22Rv1 (cell line): Measurements from ENCODE around the gene VCAN.

Source experiments
- H3K27ac ChIP-seq: fragments of 450-650 bp; 2 replicates; pipeline ENCODE4 v1.5.1; 2017
- CTCF ChIP-seq: fragments of 450-650 bp; IDR thresholded peaks from 2 replicates; pipeline ENCODE4 v1.5.1; 2017; ENCODE audit warnings: mild to moderate bottlenecking
- ZFX ChIP-seq: fragments of 450-650 bp; IDR thresholded peaks from 2 replicates; pipeline ENCODE4 v1.6.1; 2017; ENCODE audit warnings: antibody characterized with exemption, borderline replicate concordance

The VCAN gene

GRCh38 chr5:83570916-83571315 is 99.4 kb downstream of the VCAN start:
- no peak for TF ChIP-seq CTCF
- TF ChIP-seq ZFX: no peak

GRCh38 chr5:83572271-83572670 is 100.7 kb downstream of the VCAN start:
- TF ChIP-seq CTCF: no peak
- no peak overlapping the region for H3K27ac ChIP-seq

More at GRCh38 chr5:83570916-83571315, 99.4 kb downstream of the VCAN start:
- H3K27ac ChIP-seq: no peak overlapping the region

GRCh38 chr5:83576341-83576740 is 104.8 kb downstream of the VCAN start:
- peak overlapping the region; percentile 81 for H3K27ac ChIP-seq
- TF ChIP-seq CTCF: no peak
- TF ChIP-seq ZFX: no peak

- peak overlapping the region; percentile 81 for H3K27ac ChIP-seq
- TF ChIP-seq ZFX: no peak
- no peak for TF ChIP-seq CTCF
These were observed 105.6 kb downstream of the VCAN start for GRCh38 chr5:83577036-83577636.

GRCh38 chr5:83583859-83584258 is 112.3 kb downstream of the VCAN start:
- H3K27ac ChIP-seq: peak overlapping the region; percentile 13; the same call in 1 of the 2 replicates
- TF ChIP-seq CTCF (no peak), ZFX (no peak)

- TF ChIP-seq ZFX: no peak
- no peak for TF ChIP-seq CTCF
- no peak overlapping the region for H3K27ac ChIP-seq
These were observed 115.6 kb downstream of the VCAN start for GRCh38 chr5:83586874-83587776.

GRCh38 chr5:83589786-83590185 is 118.2 kb downstream of the VCAN start:
- no peak overlapping the region for H3K27ac ChIP-seq
- no peak for TF ChIP-seq ZFX
- no peak for TF ChIP-seq CTCF
